GM12874 (cell line): ENCODE results near the gene RNASE4.

Source experiments
- TF ChIP-seq, protein P1 (sequence below): IDR thresholded peaks from 2 replicates; pipeline ENCODE4 v1.5.1; 2011; ENCODE audit warnings: low read depth, mild to moderate bottlenecking, control low read depth, low read length, moderate library complexity; ENCODE audit not compliant: insufficient read depth

RNASE4 gene

DNA sequence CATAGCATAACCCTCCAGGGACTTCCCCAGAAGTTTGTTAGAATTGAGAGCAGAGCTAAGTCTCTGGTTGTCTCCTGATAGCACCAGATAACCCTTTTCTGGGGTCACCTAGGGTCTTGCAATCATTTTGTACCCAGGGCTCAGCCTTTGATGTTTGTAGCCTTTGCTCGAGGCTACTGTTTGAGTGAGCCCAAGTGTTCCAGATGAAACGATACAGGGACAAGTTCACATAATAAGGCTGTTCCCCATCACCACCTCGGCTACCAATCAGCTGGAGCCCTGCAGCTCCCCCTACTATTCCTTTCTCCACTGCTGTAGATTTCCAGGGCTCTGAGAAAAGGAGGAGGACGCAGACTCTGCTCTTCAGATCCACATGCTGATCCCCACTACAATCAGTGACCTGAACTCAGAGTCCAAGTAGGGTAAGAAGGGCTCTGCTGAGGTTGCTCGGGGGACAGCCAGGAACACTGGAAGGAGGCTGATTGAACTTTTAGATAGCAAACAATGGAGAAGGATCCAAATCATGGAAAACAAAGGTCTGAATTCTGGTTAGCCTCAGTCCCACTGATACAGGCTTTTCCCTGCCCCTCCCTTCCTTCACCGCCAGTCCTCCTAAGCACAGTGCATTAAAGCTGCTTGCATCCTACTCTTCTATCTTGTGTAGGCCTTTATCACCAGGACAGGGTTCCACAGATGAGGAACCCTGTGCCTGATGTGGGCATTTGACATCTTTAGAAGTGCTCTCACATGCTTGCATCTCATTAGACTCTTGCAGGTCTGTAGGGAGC is 61.4 kb downstream of the RNASE4 start, which contains the start of gene EDDM3A:
TSS of gene EDDM3A (plus strand) at position 317 of the 788 bp plus-strand sequence. CDS start 1,694 bp downstream, outside the sequence.
- TF ChIP-seq, protein P1, sequence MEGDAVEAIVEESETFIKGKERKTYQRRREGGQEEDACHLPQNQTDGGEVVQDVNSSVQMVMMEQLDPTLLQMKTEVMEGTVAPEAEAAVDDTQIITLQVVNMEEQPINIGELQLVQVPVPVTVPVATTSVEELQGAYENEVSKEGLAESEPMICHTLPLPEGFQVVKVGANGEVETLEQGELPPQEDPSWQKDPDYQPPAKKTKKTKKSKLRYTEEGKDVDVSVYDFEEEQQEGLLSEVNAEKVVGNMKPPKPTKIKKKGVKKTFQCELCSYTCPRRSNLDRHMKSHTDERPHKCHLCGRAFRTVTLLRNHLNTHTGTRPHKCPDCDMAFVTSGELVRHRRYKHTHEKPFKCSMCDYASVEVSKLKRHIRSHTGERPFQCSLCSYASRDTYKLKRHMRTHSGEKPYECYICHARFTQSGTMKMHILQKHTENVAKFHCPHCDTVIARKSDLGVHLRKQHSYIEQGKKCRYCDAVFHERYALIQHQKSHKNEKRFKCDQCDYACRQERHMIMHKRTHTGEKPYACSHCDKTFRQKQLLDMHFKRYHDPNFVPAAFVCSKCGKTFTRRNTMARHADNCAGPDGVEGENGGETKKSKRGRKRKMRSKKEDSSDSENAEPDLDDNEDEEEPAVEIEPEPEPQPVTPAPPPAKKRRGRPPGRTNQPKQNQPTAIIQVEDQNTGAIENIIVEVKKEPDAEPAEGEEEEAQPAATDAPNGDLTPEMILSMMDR = no peak

DNA sequence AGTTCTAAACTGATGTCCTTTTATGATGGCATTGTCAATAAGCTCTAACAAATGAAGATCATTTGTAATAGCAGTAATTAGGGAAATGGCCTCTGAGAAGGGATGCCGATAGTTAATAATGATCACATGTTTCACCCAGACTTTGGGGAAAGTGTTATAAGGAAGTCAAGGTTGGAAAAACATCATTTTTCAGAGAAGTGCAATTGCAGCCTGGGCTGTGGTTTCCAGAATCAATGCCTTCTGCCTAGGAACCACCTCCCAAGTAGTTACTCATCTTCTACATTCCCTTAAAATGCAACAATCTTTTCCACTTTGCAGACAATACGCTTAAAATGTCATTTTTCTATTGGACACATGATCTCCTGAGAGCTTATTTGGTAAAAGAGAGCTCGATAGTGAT is 62.2 kb downstream of the RNASE4 start:
- TF ChIP-seq, protein P1 = no peak

DNA sequence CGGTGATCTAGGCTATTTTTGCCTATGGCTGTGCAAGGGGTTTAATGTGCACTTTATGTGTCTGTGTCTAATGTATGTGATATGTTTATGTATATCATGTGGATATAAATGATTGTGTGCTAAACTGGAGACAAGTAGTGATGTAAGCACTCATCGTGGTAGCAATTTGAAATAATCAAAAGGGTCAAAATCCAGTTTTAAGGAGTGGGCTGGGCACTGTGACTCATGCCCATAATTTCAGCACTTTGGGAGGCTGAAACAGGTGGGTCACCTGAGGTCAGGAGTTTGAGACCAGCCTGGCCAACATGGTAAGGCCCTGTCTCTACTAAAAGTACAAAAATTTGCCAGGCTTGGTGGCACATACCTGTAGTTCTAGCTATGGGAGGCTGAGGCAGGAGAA is 64.1 kb downstream of the RNASE4 start:
- TF ChIP-seq, protein P1 = no peak

DNA sequence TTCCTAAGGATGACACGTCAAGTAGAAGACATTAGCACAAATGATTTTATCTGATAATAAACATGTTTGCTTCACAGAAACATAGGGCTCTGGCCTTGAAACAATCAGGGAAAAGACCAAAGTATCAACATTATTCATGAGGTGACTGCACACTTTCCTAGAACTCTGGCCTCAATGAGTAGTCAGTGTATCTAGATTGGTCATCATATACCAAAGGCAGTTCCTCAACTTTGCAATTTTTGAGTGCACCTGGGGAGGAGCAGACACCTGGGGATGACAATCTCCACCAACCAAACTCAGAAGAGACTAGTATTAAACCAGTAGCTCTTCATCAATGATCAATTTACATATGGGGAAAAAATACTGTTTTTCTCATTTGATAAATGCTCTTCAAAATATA is 65.8 kb downstream of the RNASE4 start:
- TF ChIP-seq, protein P1 = no peak
